Prostate gland (tissue), 2 donors: ENCODE data around the gene MAMDC2.

Experiments used
- POLR2A ChIP-seq: fragments of 450-650 bp; IDR thresholded peaks from one replicate; pipeline ENCODE4 v1.6.1; 2016; ENCODE audit warnings: antibody characterized with exemption, mild to moderate bottlenecking
- POLR2AphosphoS5 ChIP-seq: sonication (generic); formaldehyde crosslinking; IDR thresholded peaks from one replicate; pipeline ENCODE4 v1.6.1; 2017; ENCODE audit warnings: antibody characterized with exemption
- TF ChIP-seq, protein P1 (sequence below), 4 experiments: fragments of 200-600 bp in 2 of 4; fragments of 450-650 bp in 2 of 4; sonication (generic) in 2 of 4; IDR thresholded peaks; 1 replicate in 3 of 4; 2 replicates in 1 of 4; pipeline ENCODE4 v1.5.1; 2016 to 2019; ENCODE audit warnings: antibody characterized with exemption in 4 of 4, mild to moderate bottlenecking in 2 of 4, moderate library complexity in 2 of 4

DNA sequence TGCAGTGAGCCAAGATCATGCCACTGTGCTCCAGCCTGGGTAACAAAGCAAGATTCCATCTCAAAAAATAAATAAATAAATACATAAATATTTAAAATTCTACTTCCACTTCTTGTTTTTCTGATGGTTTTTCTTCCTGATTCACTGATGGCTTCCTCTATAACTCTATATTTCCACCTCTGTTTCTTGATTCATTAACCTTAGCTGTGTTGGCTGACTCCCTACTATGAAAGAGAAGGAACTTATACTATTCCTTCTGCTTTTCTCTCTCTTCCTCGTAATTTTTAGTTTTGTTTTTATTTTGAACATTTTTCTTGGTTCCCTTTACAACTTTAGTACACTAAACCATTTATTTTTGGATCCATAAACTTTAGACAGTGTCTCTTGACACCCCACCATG lies 103.5 kb downstream of the MAMDC2 start:
- TF ChIP-seq POLR2AphosphoS5 (no peak), POLR2A (no peak)
- TF ChIP-seq, protein P1, sequence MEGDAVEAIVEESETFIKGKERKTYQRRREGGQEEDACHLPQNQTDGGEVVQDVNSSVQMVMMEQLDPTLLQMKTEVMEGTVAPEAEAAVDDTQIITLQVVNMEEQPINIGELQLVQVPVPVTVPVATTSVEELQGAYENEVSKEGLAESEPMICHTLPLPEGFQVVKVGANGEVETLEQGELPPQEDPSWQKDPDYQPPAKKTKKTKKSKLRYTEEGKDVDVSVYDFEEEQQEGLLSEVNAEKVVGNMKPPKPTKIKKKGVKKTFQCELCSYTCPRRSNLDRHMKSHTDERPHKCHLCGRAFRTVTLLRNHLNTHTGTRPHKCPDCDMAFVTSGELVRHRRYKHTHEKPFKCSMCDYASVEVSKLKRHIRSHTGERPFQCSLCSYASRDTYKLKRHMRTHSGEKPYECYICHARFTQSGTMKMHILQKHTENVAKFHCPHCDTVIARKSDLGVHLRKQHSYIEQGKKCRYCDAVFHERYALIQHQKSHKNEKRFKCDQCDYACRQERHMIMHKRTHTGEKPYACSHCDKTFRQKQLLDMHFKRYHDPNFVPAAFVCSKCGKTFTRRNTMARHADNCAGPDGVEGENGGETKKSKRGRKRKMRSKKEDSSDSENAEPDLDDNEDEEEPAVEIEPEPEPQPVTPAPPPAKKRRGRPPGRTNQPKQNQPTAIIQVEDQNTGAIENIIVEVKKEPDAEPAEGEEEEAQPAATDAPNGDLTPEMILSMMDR (IDR thresholded peaks at IDR 0.05), result no peak
